HepG2 (cell line): ENCODE results near the gene PRKCZ. TPM values are rescaled to one million over a fixed set of nuclear protein-coding genes. Genes with fewer than 3 reads are reported as not detected.

Experiments
- HHEX ChIP-seq: IDR thresholded peaks from 2 replicates; pipeline ENCODE4 v1.6.1; 2016; ENCODE audit warnings: control low read depth
- KAT8 ChIP-seq: IDR thresholded peaks from 2 replicates; pipeline ENCODE4 v1.6.1; 2016; ENCODE audit warnings: missing genetic modification reagents, missing compliant biosample characterization
- KDM5B ChIP-seq: sonication (generic); formaldehyde crosslinking; IDR thresholded peaks from 2 replicates; pipeline ENCODE4 v1.4.0; 2020; ENCODE audit warnings: missing genetic modification reagents, mild to moderate bottlenecking, borderline replicate concordance
- MIER2 ChIP-seq: IDR thresholded peaks from 2 replicates; pipeline ENCODE4 v1.6.1; 2016; ENCODE audit warnings: missing biosample characterization, missing genetic modification reagents
- MLLT10 ChIP-seq: sonication (generic); formaldehyde crosslinking; IDR thresholded peaks from 2 replicates; pipeline ENCODE4 v1.4.0; 2020; ENCODE audit warnings: missing genetic modification reagents
- MTF2 ChIP-seq: sonication (generic); formaldehyde crosslinking; IDR thresholded peaks from 2 replicates; pipeline ENCODE4 v1.5.0; 2020; ENCODE audit warnings: missing genetic modification reagents, borderline replicate concordance
- REXO4 ChIP-seq: sonication (generic); formaldehyde crosslinking; IDR thresholded peaks from 2 replicates; pipeline ENCODE4 v1.8.0; 2022; ENCODE audit warnings: missing genetic modification reagents, mild to moderate bottlenecking, borderline replicate concordance
- TAF15 ChIP-seq: fragments of 200-400 bp; formaldehyde crosslinking; IDR thresholded peaks from one replicate; pipeline ENCODE4 v1.6.1; 2018; ENCODE audit warnings: mild to moderate bottlenecking, low read depth, low read length; ENCODE audit not compliant: poor library complexity, severe bottlenecking
- TFE3 ChIP-seq: IDR thresholded peaks from 2 replicates; pipeline ENCODE4 v1.6.1; 2016
- THYN1 ChIP-seq: sonication (generic); formaldehyde crosslinking; IDR thresholded peaks from 2 replicates; pipeline ENCODE4 v1.8.1; 2023; ENCODE audit warnings: low read depth, mild to moderate bottlenecking, moderate library complexity, missing genetic modification reagents, borderline replicate concordance
- ZIK1 ChIP-seq: sonication (generic); formaldehyde crosslinking; IDR thresholded peaks from 2 replicates; pipeline ENCODE4 v1.5.0; 2020; ENCODE audit warnings: mild to moderate bottlenecking, low read depth, missing genetic modification reagents, borderline replicate concordance
- ZNF235 ChIP-seq: sonication (generic); formaldehyde crosslinking; IDR thresholded peaks from 2 replicates; pipeline ENCODE4 v1.8.1; 2023; ENCODE audit warnings: mild to moderate bottlenecking, missing genetic modification reagents, borderline replicate concordance
- ZNF264 ChIP-seq: sonication (generic); formaldehyde crosslinking; IDR thresholded peaks from 2 replicates; pipeline ENCODE4 v1.4.0; 2020; ENCODE audit warnings: missing genetic modification reagents
- ZNF275 ChIP-seq: sonication (generic); formaldehyde crosslinking; IDR thresholded peaks from 2 replicates; pipeline ENCODE4 v1.8.0; 2022; ENCODE audit warnings: missing genetic modification reagents, mild to moderate bottlenecking, inconsistent platforms, borderline replicate concordance
- ZNF431 ChIP-seq: sonication (generic); formaldehyde crosslinking; IDR thresholded peaks from 2 replicates; pipeline ENCODE4 v1.9.0; 2022; ENCODE audit warnings: missing genetic modification reagents, low read depth, mild to moderate bottlenecking, borderline replicate concordance
- ZNF598 ChIP-seq: sonication (generic); formaldehyde crosslinking; IDR thresholded peaks from 2 replicates; pipeline ENCODE4 v1.5.1; 2020; ENCODE audit warnings: mild to moderate bottlenecking, missing genetic modification reagents, borderline replicate concordance
- ZNF614 ChIP-seq: IDR thresholded peaks from 2 replicates; pipeline ENCODE4 v1.6.1; 2018; ENCODE audit warnings: missing biosample characterization, missing genetic modification reagents, inconsistent platforms, borderline replicate concordance
- ZNF83 ChIP-seq: sonication (generic); formaldehyde crosslinking; IDR thresholded peaks from 2 replicates; pipeline ENCODE4 v1.4.0; 2020; ENCODE audit warnings: missing genetic modification reagents, mild to moderate bottlenecking, borderline replicate concordance
- ZNF839 ChIP-seq: sonication (generic); formaldehyde crosslinking; IDR thresholded peaks from 2 replicates; pipeline ENCODE4 v1.4.0; 2020; ENCODE audit warnings: missing genetic modification reagents, mild to moderate bottlenecking, borderline replicate concordance
- ZUFSP ChIP-seq: sonication (generic); formaldehyde crosslinking; IDR thresholded peaks from 2 replicates; pipeline ENCODE4 v1.9.0; 2021; ENCODE audit warnings: missing genetic modification reagents, mild to moderate bottlenecking, borderline replicate concordance
- polyA plus RNA-seq, 8 experiments: library from polyadenylated mRNA; depleted of rRNA in 3 of 8; stranded (reverse) in 7 of 8; unstranded in 1 of 8; fragments of >200 nt; fragmentation: Illumina TruSeq in 4 of 8; extraction: Trizol in 4 of 8; gene quantifications; 2 replicates each; pipeline versions ENCODE4 v1.2.1 to v1.2.3, GENCODE V29; 2011 to 2016; ENCODE audit warnings: low read depth in 4 of 8, missing spikeins in 1 of 8, mixed read lengths in 1 of 8; ENCODE audit not compliant: insufficient read depth in 1 of 8
- total RNA-seq, 5 experiments: library from RNA; depleted of rRNA; stranded (reverse); fragments of >200 nt; fragmentation: Illumina TruSeq; extraction: Trizol; gene quantifications; 2 replicates each; pipeline ENCODE4 v1.2.3, GENCODE V29; 2016; ENCODE audit warnings: low read depth in 1 of 5
- TF ChIP-seq, protein P1 (sequence below): sonication (generic); formaldehyde crosslinking; IDR thresholded peaks from 2 replicates; pipeline ENCODE4 v1.4.0; 2020; ENCODE audit warnings: missing genetic modification reagents, borderline replicate concordance

Gene PRKCZ
- total and polyA plus RNA-seq, 2 of the 13 experiments (the other 11 are each of a cell fraction or from before 2014, with no cell fraction given), result 34.7 to 85.2 TPM

DNA sequence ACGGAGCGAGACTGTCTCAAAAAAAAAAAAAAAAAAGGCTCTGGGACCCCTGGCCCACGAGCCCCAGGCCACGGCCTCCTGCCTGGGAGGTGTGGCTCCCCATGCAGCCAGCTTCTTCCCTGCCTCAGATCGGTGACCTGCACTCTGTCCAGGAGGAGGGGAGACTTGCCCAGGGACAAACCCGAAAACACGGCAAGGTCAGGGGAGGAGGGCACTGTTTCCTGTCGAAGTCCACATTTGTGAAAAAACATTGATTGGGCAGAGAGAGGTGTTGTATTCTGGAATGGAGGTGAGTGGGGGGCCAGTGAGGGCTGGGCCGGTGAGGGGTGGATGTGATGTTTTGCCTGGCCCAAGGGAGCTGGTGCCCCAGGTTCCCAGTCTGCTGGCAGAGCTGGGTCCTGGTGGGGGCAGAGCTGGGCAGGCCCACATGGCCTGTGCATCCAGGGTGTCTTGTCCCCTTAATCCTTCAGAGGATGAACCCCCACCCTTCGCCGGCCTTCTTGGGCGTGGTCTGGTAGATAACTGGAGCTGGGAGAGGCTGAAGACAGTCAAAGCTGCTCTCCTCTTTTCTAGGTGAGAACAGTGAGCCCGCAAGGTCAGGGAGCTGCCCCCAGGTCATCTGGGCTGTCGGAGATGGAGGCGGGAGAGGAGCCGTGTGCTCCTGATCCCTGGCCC, 156.7 kb downstream of the PRKCZ start (continued):
- TF ChIP-seq, protein P1, sequence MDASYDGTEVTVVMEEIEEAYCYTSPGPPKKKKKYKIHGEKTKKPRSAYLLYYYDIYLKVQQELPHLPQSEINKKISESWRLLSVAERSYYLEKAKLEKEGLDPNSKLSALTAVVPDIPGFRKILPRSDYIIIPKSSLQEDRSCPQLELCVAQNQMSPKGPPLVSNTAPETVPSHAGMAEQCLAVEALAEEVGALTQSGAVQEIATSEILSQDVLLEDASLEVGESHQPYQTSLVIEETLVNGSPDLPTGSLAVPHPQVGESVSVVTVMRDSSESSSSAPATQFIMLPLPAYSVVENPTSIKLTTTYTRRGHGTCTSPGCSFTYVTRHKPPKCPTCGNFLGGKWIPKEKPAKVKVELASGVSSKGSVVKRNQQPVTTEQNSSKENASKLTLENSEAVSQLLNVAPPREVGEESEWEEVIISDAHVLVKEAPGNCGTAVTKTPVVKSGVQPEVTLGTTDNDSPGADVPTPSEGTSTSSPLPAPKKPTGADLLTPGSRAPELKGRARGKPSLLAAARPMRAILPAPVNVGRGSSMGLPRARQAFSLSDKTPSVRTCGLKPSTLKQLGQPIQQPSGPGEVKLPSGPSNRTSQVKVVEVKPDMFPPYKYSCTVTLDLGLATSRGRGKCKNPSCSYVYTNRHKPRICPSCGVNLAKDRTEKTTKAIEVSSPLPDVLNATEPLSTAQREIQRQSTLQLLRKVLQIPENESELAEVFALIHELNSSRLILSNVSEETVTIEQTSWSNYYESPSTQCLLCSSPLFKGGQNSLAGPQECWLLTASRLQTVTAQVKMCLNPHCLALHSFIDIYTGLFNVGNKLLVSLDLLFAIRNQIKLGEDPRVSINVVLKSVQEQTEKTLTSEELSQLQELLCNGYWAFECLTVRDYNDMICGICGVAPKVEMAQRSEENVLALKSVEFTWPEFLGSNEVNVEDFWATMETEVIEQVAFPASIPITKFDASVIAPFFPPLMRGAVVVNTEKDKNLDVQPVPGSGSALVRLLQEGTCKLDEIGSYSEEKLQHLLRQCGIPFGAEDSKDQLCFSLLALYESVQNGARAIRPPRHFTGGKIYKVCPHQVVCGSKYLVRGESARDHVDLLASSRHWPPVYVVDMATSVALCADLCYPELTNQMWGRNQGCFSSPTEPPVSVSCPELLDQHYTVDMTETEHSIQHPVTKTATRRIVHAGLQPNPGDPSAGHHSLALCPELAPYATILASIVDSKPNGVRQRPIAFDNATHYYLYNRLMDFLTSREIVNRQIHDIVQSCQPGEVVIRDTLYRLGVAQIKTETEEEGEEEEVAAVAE (CRISPR knock-in tag), result no peak
- TF ChIP-seq THYN1 (CRISPR knock-in tag) (no peak), ZIK1 (CRISPR knock-in tag) (0 out of 2 replicates have a peak, but pooled peaks have one; percentile 12), ZUFSP (no peak), TFE3 (CRISPR knock-in tag) (no peak), ZNF275 (CRISPR knock-in tag) (peak; percentile 7; the same call in 1 of the 2 replicates), ZNF235 (CRISPR knock-in tag) (no peak), ZNF431 (CRISPR knock-in tag) (no peak), MTF2 (no peak), MLLT10 (no peak), KAT8 (CRISPR knock-in tag) (no peak), KDM5B (CRISPR knock-in tag) (no peak), ZNF264 (CRISPR knock-in tag) (no peak), REXO4 (CRISPR knock-in tag) (no peak), MIER2 (CRISPR knock-in tag) (no peak), ZNF614 (no peak), ZNF839 (no peak), ZNF598 (CRISPR knock-in tag) (no peak), ZNF83 (CRISPR knock-in tag) (no peak), HHEX (CRISPR knock-in tag) (no peak), TAF15 (no peak)
